K562 (cell line): ENCODE data around the gene ERVH48-1. TPM values are rescaled to one million over a fixed set of nuclear protein-coding genes. Genes with fewer than 3 reads are reported as not detected.
"Not testable (repeated sequence)": the region's sequence is repeated elsewhere in the genome, so short reads cannot be mapped to it uniquely, and the experiment has no call there.

Source experiments
- ATAC-seq: fragments of 200-7000 bp; cut with Tn5 transposase; 3 replicates; pipeline ENCODE4 v1.9.1; 2020; ENCODE audit warnings: moderate library complexity
- BruUV-seq: library from RNA; stranded (reverse); fragments of 400-500 nt; replicated peaks from 2 replicates; lab custom pipeline; 2021; lab: Mats Ljungman, UMichigan
- CTCF ChIA-PET: fragments of 300-600 bp; formaldehyde crosslinking; extraction: SDS; loops from one replicate; lab custom pipeline; 2021; ENCODE audit warnings: low intra/inter-chr PET ratio; lab: Yijun Ruan, JAX
- POLR2A ChIA-PET: fragments of 300-600, 350-650 bp; sonication (Branson Sonifier 250); formaldehyde crosslinking; extraction: SDS; loops from one replicate; lab custom pipeline; 2021; ENCODE audit warnings: antibody characterized with exemption, inconsistent platforms; lab: Yijun Ruan, JAX
- DNase-seq, 4 experiments: peaks; one replicate each; pipeline versions ENCODE4 v3.0.0 to v3.0.0-alpha.2; 2011 to 2018; ENCODE audit warnings: low spot score in 3 of 4, mixed read lengths in 3 of 4; ENCODE audit errors: extremely low read depth in 1 of 4
- FAIRE-seq: peaks from 2 replicates; lab custom pipeline; 2011; peaks lifted over from hg19 to GRCh38; lab: Jason Lieb, UNC
- H2AFZ ChIP-seq: 2 replicates; pipeline ENCODE4 v1.6.0; 2011; ENCODE audit warnings: low read depth, low read length, control low read depth, inconsistent platforms
- H3K27ac ChIP-seq: fragments of 200-600 bp; 3 replicates; pipeline ENCODE4 v1.8.0; 2011; ENCODE audit warnings: low read depth, mild to moderate bottlenecking, control low read depth, inconsistent platforms, low read length, moderate library complexity, mixed read lengths; ENCODE audit errors: extremely low read depth
- H3K27me3 ChIP-seq, 2 experiments: fragments of 300-600 bp in 1 of 2; 2 replicates in 1 of 2; 3 replicates in 1 of 2; pipeline versions ENCODE4 v1.6.0 to v1.8.0; 2011; ENCODE audit warnings: inconsistent platforms in 2 of 2, low read length in 2 of 2, mild to moderate bottlenecking in 1 of 2, mixed read lengths in 1 of 2, moderate library complexity in 1 of 2; ENCODE audit not compliant: control insufficient read depth in 2 of 2, insufficient read depth in 2 of 2
- H3K36me3 ChIP-seq: fragments of 300-600 bp; 3 replicates; pipeline ENCODE4 v1.8.0; 2011; ENCODE audit warnings: mild to moderate bottlenecking, low read length, inconsistent platforms; ENCODE audit not compliant: control insufficient read depth, insufficient read depth
- H3K4me1 ChIP-seq, 2 experiments: fragments of 200-600 bp in 1 of 2; replicated peaks in 1 of 2; 2 replicates in 1 of 2; 3 replicates in 1 of 2; pipeline versions ENCODE4 v1.5.1 to v1.8.0; 2011; ENCODE audit warnings: inconsistent platforms in 2 of 2, low read length in 2 of 2, mild to moderate bottlenecking in 1 of 2, mixed read lengths in 1 of 2, moderate library complexity in 1 of 2; ENCODE audit not compliant: control insufficient read depth in 2 of 2, insufficient read depth in 2 of 2
- H3K4me2 ChIP-seq: 2 replicates; pipeline ENCODE4 v1.6.1; 2011; ENCODE audit warnings: low read length, control low read depth, inconsistent platforms, mixed read lengths; ENCODE audit not compliant: insufficient read depth
- H3K4me3 ChIP-seq: fragments of 200-600 bp; sonication (generic), shearing (Covaris generic); 2 replicates; pipeline ENCODE4 v1.5.1; 2016; ENCODE audit warnings: control low read depth, inconsistent platforms
- H3K79me2 ChIP-seq: fragments of 200-600 bp; 3 replicates; pipeline ENCODE4 v1.8.0; 2011; ENCODE audit warnings: low read length, inconsistent platforms; ENCODE audit not compliant: control insufficient read depth, insufficient read depth
- H3K9ac ChIP-seq, 2 experiments: 2 replicates each; pipeline versions ENCODE4 v1.6.0 to v1.6.1; 2011; ENCODE audit warnings: low read depth in 2 of 2, low read length in 2 of 2, control low read depth in 1 of 2, inconsistent platforms in 1 of 2, mild to moderate bottlenecking in 1 of 2, mixed read lengths in 1 of 2; ENCODE audit not compliant: insufficient read depth in 1 of 2
- H3K9me1 ChIP-seq: one replicate; pipeline ENCODE4 v1.6.0; 2011; ENCODE audit warnings: inconsistent platforms, mild to moderate bottlenecking, low read length, moderate library complexity; ENCODE audit not compliant: control insufficient read depth, insufficient read depth
- H3K9me3 ChIP-seq: replicated peaks from 2 replicates; pipeline ENCODE4 v1.5.1; 2011; ENCODE audit warnings: low read depth, low read length, inconsistent platforms; ENCODE audit not compliant: control insufficient read depth, insufficient read depth
- H4K20me1 ChIP-seq: replicated peaks from 2 replicates; pipeline ENCODE4 v1.6.1; 2011; ENCODE audit warnings: low read length, inconsistent platforms, mixed read lengths; ENCODE audit not compliant: control insufficient read depth, insufficient read depth
- IFI16 ChIP-seq: fragments of 250-450 bp; sonication (Bioruptor Pico); IDR thresholded peaks from 2 replicates; pipeline ENCODE4 v2.1.2; 2022; ENCODE audit warnings: mild to moderate bottlenecking, inconsistent platforms
- ZNF449 ChIP-seq: fragments of 250-450 bp; sonication (Bioruptor Pico); IDR thresholded peaks from 2 replicates; pipeline ENCODE4 v1.8.0; 2022; ENCODE audit warnings: moderate library complexity, mild to moderate bottlenecking, inconsistent platforms
- WGBS: fragments of 100-300 bp; shearing (Covaris generic); methylation state at CpG from one replicate; pipeline ENCODE4 v1.1.6; 2016; ENCODE audit warnings: low coverage, mixed read lengths; ENCODE audit not compliant: insufficient coverage; ENCODE audit errors: missing lambda C conversion rate; 5-methylcytosine and 5-hydroxymethylcytosine counted together
- in situ Hi-C: fragments of 300-500 bp; cut with MboI; formaldehyde crosslinking; loops from 4 replicates; pipeline ENCODE4 v1.15.0; 2018; ENCODE audit warnings: inconsistent platforms, mixed read lengths
- intact Hi-C: fragments of 100-400 bp; cut with micrococcal nuclease; formaldehyde crosslinking; loops from 2 replicates; pipeline ENCODE4 v1.14.2; 2022
- polyA plus RNA-seq, 8 experiments: library from polyadenylated mRNA; depleted of rRNA in 4 of 8; stranded (reverse) in 5 of 8; unstranded in 3 of 8; fragments of >200 nt; fragmentation: Nextera tagmentation in 2 of 8; fragmentation: Illumina TruSeq in 1 of 8; extraction: Ambion mirVana in 2 of 8; extraction: Trizol in 1 of 8; gene quantifications; 2 replicates each; pipeline versions ENCODE4 v1.2.1 to v1.2.3, GENCODE V29; 2011 to 2014; ENCODE audit warnings: inconsistent platforms in 1 of 8, missing spikeins in 1 of 8
- total RNA-seq, 7 experiments: library from RNA; depleted of rRNA in 6 of 7; stranded (reverse); fragments of >200 nt in 6 of 7; fragmentation: Illumina TruSeq in 2 of 7; extraction: Trizol in 2 of 7; gene quantifications; 2 replicates each; pipeline versions ENCODE4 v1.2.1 to v1.2.3, GENCODE V29; 2011 to 2021; ENCODE audit warnings: low replicate concordance in 1 of 7

Gene ERVH48-1
- total and polyA plus RNA-seq, 9 of the 15 experiments (the other 6 are each of a cell fraction or from before 2014, with no cell fraction given) = 0.08 to 0.49 (median 0.16) TPM; not detected in 3

DNA sequence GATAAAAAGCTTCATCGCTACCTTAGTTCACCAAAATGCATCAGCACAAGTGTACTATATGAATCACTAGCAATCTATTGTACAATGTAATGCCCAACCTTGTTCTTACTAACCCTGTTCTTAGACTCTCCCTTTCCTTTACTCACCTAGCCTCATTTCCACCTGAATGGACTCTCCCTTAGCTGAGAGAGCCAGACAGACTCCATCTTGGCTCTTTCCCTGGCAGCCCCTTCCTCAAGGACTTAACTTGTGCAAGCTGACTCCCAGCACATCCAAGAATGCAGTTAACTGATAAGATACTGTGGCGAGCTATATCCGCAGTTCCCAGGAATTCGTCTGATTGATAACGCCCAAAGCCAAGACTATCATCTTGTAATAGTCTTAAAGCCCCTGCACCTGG lies 10.9 kb upstream of the ERVH48-1 start (continued):
- TF ChIP-seq IFI16 = peak; percentile 71; the same call in 1 of the 2 replicates

DNA sequence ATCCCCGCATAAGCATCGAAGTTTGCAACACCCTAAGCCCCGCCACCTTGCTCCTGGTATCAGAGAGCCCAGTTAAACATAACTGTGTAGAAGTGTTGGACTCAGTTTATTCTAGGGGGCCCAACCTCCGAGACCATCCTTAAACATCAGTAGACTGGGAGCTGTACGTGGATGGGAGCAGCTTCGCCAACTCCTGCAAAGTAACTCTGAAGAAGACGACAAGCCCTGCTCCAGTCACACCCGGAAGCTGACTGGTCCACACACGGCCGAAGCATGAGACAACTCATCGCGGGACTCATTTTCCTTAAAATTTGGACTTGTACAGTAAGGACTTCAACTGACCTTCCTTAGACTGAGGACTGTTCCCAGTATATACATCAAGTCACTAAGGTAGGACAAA lies 8.5 kb upstream of the ERVH48-1 start:
- peaks cover 21 to 29% of the 10 kb centered on the region in 2 experiments; a peak in 4 of 5 replicates for H3K4me1 ChIP-seq
- H3K9ac ChIP-seq, ATAC-seq, H3K4me3 ChIP-seq, H3K27me3 ChIP-seq, H3K79me2 ChIP-seq, H4K20me1 ChIP-seq, H3K27ac ChIP-seq, H3K9me1 ChIP-seq, intact Hi-C loops, FAIRE-seq, BruUV-seq, H3K36me3 ChIP-seq, in situ Hi-C loops, H2AFZ ChIP-seq, CTCF ChIA-PET, H3K9me3 ChIP-seq, H3K4me2 ChIP-seq, DNase-seq: not testable (repeated sequence)
- POLR2A ChIA-PET = interaction anchor here (0.6 kb wide), 1 partner anchor 62 kb away, joined by 3 read pairs; no protein-coding TSS in a partner anchor
- WGBS = 89% methylated on average over 12 of the region's 12 CpGs

DNA sequence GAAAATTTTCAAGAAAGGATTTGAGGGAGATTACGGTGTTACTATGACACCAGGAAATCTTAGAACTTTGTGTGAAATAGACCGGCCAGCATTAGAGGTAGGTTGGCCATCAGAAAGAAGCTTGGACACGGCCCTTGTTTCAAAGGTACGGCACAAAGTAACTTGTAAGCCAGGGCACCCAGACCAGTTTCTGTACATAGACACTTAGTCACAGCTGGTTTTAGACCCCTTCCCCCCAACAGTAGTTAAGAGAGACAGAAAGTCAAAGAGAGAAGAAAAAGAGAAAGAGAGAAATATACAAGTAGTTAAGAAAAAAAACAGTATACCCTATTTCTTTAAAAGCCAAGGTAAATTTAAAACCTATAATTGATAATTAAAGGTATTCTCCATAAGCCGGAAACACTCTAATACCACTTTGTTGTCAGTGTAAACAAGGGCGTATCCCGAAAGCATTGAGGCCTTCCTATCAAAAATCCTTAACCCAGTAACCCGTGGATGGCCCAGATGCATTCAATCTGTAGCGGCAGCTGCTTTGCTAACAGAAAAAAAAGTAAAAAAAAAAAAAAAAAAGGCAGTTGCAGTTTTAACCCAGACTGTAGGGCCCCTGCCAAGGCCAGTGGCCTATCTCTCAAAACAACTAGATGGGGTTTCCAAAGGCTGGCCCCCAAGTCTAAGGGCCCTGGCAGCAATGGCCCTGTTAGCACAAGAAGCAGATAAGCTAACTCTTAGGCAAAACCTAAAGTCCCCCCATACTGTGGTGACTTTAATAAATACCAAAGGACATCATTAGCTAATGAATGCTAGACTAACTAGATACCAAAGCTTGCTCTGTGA lies 7.9 kb upstream of the ERVH48-1 start:
- 69% methylated on average over 9 of the region's 9 CpGs for WGBS
- H3K27me3 ChIP-seq, in situ Hi-C loops, H3K4me2 ChIP-seq, H3K9me3 ChIP-seq, H3K27ac ChIP-seq, intact Hi-C loops, H2AFZ ChIP-seq, FAIRE-seq, ATAC-seq, H3K36me3 ChIP-seq, H3K4me3 ChIP-seq, H3K9ac ChIP-seq, BruUV-seq, H3K9me1 ChIP-seq, POLR2A ChIA-PET, H4K20me1 ChIP-seq, H3K79me2 ChIP-seq, DNase-seq, CTCF ChIA-PET: not testable (repeated sequence)
- H3K4me1 ChIP-seq = peaks cover 21 to 29% of the 10 kb centered on the region in 2 experiments; a peak in 4 of 5 replicates
- TF ChIP-seq ZNF449 (CRISPR knock-in tag) = peak; percentile 78; the same call in 1 of the 2 replicates
